DND-41 (cell line): Measurements from ENCODE around the gene SHANK3.

Experiments used
- ATAC-seq: fragments of 200-7000 bp; cut with Tn5 transposase; 3 replicates; pipeline ENCODE4 v1.9.1; 2021; ENCODE audit warnings: low read depth; ENCODE audit not compliant: insufficient read depth
- DNase-seq: peaks from one replicate; pipeline ENCODE4 v3.0.0-alpha.2; 2020
- H2AFZ ChIP-seq: 2 replicates; pipeline ENCODE4 v1.6.0; 2012; ENCODE audit warnings: low read depth, low read length
- H3K27ac ChIP-seq: 2 replicates; pipeline ENCODE4 v1.5.1; 2012; ENCODE audit warnings: low read length, inconsistent platforms
- H3K27me3 ChIP-seq: fragments of 200-600 bp; sonication (generic); 2 replicates; pipeline ENCODE4 v1.6.0; 2012; ENCODE audit warnings: low read length, mild to moderate bottlenecking, inconsistent platforms; ENCODE audit not compliant: insufficient read depth, poor library complexity
- H3K36me3 ChIP-seq: 2 replicates; pipeline ENCODE4 v1.5.1; 2012; ENCODE audit warnings: low read length, inconsistent platforms; ENCODE audit not compliant: insufficient read depth
- H3K4me1 ChIP-seq: 2 replicates; pipeline ENCODE4 v1.5.1; 2012; ENCODE audit warnings: mild to moderate bottlenecking, low read length; ENCODE audit not compliant: insufficient read depth
- H3K4me2 ChIP-seq: 2 replicates; pipeline ENCODE4 v1.6.0; 2012; ENCODE audit warnings: mild to moderate bottlenecking, moderate library complexity, low read length, inconsistent platforms; ENCODE audit not compliant: insufficient read depth
- H3K4me3 ChIP-seq, 2 experiments: fragments of 200-600 bp in 1 of 2; shearing (Covaris generic) in 1 of 2; 2 replicates each; pipeline ENCODE4 v1.5.1; 2012 to 2016; ENCODE audit warnings: inconsistent platforms in 2 of 2, low read length in 2 of 2, mild to moderate bottlenecking in 2 of 2, low read depth in 1 of 2, moderate library complexity in 1 of 2
- H3K79me2 ChIP-seq: 2 replicates; pipeline ENCODE4 v1.6.0; 2012; ENCODE audit warnings: low read length, inconsistent platforms; ENCODE audit not compliant: insufficient read depth
- H3K9ac ChIP-seq: 2 replicates; pipeline ENCODE4 v1.6.0; 2012; ENCODE audit warnings: low read depth, mild to moderate bottlenecking, inconsistent platforms, low read length, moderate library complexity
- H3K9me3 ChIP-seq: 2 replicates; pipeline ENCODE4 v1.5.1; 2012; ENCODE audit warnings: low read length, moderate library complexity, mild to moderate bottlenecking, inconsistent platforms; ENCODE audit not compliant: insufficient read depth, severe bottlenecking
- H4K20me1 ChIP-seq: 2 replicates; pipeline ENCODE4 v1.6.0; 2012; ENCODE audit warnings: low read length; ENCODE audit not compliant: insufficient read depth
- CTCF ChIP-seq: IDR thresholded peaks from 2 replicates; pipeline ENCODE4 v1.5.1; 2012; ENCODE audit warnings: borderline replicate concordance, low read length, moderate library complexity, mild to moderate bottlenecking; ENCODE audit not compliant: poor library complexity, severe bottlenecking; ENCODE audit errors: extremely low read depth
- EZH2 ChIP-seq: IDR thresholded peaks from 3 replicates; pipeline ENCODE4 v1.6.1; 2012; ENCODE audit warnings: borderline replicate concordance, low read depth, mild to moderate bottlenecking, moderate library complexity, low read length, inconsistent platforms; ENCODE audit not compliant: severe bottlenecking

SHANK3 gene

GRCh38 chr22:50697667-50698506 lies 25.3 kb downstream of the SHANK3 start:
- Histone ChIP-seq H2AFZ (no peak overlapping the region), H3K27ac (no peak overlapping the region), H3K27me3 (no peaks in the 10 kb centered on the region), H3K79me2 (no peaks in the 10 kb centered on the region), H3K9ac (no peak overlapping the region), H3K36me3 (no peaks in the 10 kb centered on the region), H3K4me3 (no peak overlapping the region), H3K4me2 (no peak overlapping the region), H3K4me1 (peaks cover 8% of the 10 kb centered on the region), H3K9me3 (no peaks in the 10 kb centered on the region), H4K20me1 (0 out of 2 replicates have a peak, but pooled peaks cover 3% of the 10 kb centered on the region)
- DNase-seq (no peak), ATAC-seq (no peak)
- TF ChIP-seq EZH2 (no peak), CTCF (no peak)

DNA sequence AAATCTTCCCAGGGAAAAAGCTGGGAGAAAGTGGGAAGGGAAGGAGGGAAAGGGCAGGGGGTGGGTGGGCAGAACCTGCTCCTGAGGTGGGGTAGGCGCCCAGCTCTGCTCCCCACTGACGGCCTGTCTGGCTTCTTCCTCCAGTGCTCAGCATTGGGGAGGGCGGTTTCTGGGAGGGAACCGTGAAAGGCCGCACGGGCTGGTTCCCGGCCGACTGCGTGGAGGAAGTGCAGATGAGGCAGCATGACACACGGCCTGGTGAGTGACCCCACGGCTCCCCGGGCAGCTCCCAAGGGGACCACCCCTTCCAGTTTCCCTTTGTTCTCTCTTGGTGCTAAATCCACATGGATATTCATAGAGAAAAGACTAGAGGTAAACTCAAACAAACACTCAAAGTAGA lies 25.9 kb downstream of the SHANK3 start:
- Histone ChIP-seq H4K20me1 (0 out of 2 replicates have a peak, but pooled peaks cover 3% of the 10 kb centered on the region), H3K79me2 (no peaks in the 10 kb centered on the region), H3K9ac (no peak overlapping the region), H3K36me3 (no peaks in the 10 kb centered on the region), H3K4me3 (no peak overlapping the region), H2AFZ (no peak overlapping the region), H3K27ac (no peak overlapping the region), H3K9me3 (no peaks in the 10 kb centered on the region), H3K27me3 (no peaks in the 10 kb centered on the region), H3K4me2 (no peak overlapping the region), H3K4me1 (peaks cover 10% of the 10 kb centered on the region)
- no peak for TF ChIP-seq EZH2
- no peak for TF ChIP-seq CTCF
- ATAC-seq (no peak), DNase-seq (no peak)

GRCh38 chr22:50699001-50699755 lies 26.6 kb downstream of the SHANK3 start:
- TF ChIP-seq CTCF (no peak), EZH2 (no peak)
- H3K4me3 ChIP-seq: no peak overlapping the region

More at GRCh38 chr22:50699001-50699755, 26.6 kb downstream of the SHANK3 start:
- ATAC-seq (no peak), DNase-seq (no peak)
- no peak overlapping the region for H3K27ac ChIP-seq
- no peaks in the 10 kb centered on the region for H3K9me3 ChIP-seq
- 0 out of 2 replicates have a peak, but pooled peaks cover 3% of the 10 kb centered on the region for H4K20me1 ChIP-seq
- no peak overlapping the region for H2AFZ ChIP-seq
- peaks cover 10% of the 10 kb centered on the region for H3K4me1 ChIP-seq
- H3K9ac ChIP-seq: no peak overlapping the region
- no peaks in the 10 kb centered on the region for H3K36me3 ChIP-seq
- H3K79me2 ChIP-seq: no peaks in the 10 kb centered on the region
- H3K27me3 ChIP-seq: no peaks in the 10 kb centered on the region
- H3K4me2 ChIP-seq: no peak overlapping the region
